ENCODE data around the gene SCYGR2.

Gene SCYGR2

DNA sequence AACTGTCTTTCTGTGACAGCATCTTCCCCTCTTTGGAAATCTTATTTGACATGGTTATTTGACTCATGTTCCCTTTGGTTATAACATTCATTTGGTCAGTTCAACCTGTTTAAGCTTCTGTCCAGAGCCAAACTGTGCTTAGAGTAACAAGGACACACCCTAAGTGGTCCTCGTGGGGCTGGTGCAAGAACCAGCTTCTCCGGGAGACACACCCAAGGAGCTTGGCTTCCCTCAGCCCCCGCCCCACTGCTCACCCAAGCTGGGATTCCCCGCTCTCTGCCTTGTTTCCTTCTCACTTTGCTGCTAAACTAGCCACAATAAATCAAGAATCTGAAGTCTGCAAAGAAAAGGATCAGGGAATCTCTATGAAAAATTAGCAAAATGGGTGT is 14.6 kb downstream of the SCYGR2 start:
- no peak for DNase-seq (ENCODE audit: low spot score)

DNA sequence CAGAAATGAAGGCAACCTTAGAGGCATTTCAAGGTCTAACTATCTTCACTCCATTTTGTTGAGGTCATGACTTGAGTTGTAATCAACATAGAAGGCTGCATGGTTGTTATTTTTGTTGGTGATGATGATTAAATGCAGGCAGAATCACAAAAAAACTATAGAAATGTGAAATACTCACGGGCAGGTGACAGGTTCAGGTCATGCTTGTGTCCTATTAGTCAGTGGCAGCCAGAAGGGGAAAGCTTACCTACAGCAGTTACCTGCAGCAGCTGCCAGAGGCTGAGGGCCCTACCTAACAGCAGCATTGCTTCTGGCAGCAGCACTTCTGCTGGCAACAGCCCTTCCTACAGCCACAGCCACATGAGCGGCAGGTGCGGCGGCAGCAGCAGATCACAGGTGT is 15.6 kb downstream of the SCYGR2 start:
- no peak for DNase-seq (ENCODE audit: low spot score)

DNA sequence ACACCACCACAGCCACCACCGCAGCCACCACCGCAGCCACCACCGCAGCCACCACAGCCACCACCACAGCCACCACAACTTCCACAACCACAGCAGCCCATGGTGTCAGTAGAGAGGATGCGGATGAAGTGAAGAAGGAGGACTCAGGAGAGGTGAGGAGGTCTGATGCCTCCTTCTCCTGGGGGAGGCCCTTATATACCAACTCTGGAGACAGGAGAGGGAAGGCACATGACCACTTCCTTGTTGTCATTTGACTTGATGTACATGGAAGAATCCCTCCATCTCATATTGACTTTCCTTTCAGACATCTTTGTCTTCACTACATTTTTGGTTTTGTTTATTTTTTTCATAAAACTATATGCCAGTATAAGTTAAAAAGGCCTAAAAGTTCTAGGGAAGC is 16.0 kb downstream of the SCYGR2 start, which contains the start of gene SCYGR3:
TSS of gene SCYGR3 (minus strand) at position 101 of the 400 bp plus-strand sequence. CDS start at position 101, 0 bp downstream.
- no peak for DNase-seq (ENCODE audit: low spot score)

DNA sequence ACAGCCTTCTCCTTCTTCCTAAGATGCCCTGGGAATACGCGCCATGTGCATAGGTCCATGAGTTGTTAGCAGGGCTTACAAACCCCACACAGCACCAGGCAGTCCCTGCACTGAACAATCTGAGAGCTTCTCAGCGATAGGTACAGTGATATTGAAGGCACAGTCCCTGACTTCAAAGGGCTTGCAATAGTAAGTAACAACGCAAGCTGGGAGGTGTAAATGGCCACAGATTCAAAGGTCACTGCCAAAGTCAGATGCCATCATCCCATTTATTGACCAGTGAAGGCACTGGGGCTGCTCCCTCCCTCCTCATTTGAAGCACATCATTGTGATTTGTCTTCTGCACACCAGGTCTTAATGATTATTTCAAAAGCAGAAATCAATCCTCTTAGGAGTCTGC is 16.5 kb downstream of the SCYGR2 start:
- no peak for DNase-seq (ENCODE audit: low spot score)

DNA sequence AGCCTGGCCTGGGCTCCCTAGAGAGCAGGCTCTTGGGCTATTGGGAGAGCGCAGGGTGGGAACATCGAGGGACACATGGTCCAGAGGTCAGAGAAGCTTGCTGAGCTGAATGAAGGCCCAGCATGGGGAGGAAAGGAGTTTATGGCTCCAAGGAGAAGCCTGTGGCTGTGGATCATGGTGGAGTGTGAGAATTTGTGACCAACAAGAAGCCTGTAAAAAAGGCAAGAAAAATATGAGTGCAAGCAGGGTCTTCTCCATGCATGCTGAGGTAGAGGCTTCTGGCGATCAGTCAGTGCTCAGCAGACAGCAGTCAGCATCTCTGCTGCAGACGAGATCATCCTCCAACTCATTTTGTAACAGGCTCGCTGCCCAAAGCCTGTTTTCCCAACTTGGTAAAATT is 17.2 kb downstream of the SCYGR2 start:
- DNase-seq (ENCODE audit: low spot score) = no peak

DNA sequence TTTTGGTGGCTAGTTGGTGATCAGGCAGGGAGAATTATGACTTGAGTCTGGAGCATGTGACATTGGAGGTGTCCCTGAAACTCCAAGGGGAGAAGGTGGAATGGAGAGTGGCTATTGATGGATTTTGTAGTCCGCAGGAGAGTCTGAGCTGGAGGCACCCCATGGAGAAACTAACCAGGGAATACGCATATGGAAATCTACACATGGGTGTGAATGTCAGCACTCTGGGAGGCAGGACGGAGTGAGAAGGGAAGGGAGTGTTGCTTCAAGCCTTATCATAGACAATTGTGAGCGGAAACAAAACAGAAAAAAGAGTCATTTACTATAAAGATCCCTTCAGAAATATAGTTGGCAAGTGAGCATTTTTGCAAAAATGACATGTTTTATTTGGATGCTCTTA is 17.9 kb downstream of the SCYGR2 start:
- no peak for DNase-seq (ENCODE audit: low spot score)

DNA sequence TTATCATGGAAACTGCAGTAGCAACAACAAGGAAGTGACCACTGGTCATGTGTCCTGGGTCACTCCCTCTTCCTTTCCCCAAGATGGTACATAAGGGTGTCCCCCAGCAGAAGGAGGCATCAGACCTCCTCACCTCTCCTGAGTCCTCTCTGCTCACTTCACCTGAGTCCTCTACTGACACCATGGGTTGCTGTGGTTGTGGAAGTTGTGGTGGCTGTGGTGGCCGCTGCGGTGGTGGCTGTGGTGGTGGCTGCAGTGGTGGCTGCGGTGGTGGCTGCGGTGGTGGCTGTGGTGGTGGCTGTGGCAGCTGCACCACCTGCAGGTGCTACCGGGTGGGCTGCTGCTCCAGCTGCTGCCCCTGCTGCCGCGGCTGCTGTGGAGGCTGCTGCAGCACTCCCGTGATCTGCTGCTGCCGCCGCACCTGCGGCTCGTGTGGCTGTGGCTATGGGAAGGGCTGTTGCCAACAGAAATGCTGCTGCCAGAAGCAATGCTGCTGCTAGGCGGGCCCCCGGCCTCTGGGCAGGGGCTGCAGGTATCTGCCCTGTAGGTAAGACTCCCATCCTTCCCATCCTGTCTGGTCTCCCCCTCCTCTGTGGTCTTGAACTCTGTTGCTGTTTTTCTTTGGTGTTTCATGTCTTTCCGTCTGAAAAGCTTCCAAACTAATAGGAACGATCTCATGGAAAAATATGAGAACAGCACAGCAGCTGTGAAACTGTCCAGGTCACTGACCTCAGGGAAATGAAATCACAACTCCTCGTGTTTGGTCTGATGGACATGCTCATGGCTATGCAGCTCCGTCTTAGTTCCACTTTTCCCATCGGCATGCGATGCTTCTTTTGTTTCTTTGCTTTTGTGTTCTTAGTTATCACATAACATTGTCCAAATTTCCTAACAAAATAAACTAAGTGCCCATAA is 18.9 kb downstream of the SCYGR2 start, which contains the start of gene SCYGR4:
TSS of gene SCYGR4 (plus strand) at position 183 of the 915 bp plus-strand sequence. CDS start at position 183, 0 bp downstream.
- DNase-seq (ENCODE audit: low spot score) = no peak

DNA sequence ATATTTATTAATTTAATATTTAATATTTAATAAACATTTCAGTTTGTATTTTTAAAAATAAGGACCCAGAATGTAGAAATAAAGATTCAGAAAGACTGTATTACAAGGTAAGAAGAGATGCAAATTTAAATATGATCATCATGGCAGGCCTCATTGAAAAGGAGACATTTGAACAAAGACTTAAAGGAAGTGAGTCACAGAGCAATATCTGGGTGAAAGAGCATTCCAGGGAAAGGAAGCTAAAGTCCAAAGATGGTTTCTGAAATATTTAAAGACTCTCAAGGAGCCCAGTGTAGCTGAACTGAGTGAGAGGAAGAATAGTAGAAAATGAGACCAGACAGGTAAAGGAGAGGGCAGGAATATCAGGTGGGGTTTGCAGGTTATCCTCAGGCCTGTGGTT is 24.5 kb downstream of the SCYGR2 start:
- peak; percentile 56 for DNase-seq (ENCODE audit: low spot score)

DNA sequence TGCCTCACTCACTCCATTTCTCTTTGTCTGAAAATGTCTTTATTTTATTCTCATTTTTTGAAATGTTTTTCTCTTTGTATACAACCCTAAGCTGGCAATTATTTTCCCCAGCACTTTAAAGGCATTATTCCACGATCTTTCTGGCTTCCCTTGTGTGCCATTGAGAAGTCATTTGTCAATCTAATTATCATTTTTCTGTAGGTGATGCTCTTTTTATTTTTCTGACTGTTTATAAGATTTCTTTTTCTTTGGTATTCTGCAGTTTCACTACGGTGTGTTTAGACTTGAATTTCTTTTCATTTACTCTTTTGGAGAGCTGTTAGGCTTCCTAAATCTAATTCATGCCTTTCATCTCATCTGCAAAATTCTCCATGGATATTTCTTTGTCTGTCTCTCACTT is 26.7 kb downstream of the SCYGR2 start:
- DNase-seq (ENCODE audit: low spot score) = no peak

DNA sequence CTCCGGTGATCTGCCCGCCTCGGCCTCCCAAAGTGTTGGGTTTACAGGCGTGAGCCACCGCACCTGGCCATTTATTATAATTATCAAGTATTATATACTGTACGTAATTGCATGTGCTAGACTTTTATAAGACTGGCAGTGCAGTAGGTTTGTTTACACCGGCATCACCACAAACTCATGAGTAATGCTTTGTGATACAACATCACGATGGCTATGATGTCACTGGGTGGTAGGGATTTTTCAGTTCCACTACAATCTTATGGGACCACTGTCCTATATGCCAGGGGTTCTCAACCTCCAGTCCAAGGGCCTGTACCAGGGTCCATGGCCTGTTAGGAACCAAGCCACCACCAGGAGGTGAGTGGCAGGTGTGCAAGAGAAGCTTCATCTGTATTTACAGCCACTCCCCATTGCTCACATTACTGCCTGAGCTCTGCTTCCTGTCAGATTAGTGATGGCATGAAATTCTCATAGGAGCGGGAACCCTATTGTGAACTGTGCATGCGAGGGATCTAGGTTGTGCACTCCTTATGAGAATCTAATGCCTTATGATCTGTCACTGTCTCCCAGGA is 28.0 kb downstream of the SCYGR2 start:
- no peak for DNase-seq (ENCODE audit: low spot score)

DNA sequence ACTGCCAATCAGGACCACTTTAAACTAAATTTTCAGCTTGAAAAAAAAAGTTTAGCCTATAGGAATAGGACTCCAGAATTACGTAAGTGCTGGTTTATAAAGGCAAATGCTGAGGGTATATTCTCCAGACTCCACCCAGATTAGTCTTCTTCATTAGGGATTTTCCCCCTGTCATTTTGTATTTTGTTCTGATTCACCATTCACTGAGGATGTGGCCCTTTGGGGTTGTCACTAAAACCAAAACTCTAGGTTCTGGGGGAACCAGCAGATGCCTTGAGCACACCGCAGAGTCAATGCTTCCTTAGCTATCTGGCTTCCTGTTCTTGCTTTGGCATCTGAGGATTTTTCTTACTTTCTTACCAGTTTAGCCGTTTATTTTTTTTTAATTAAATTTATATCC is 29.1 kb downstream of the SCYGR2 start:
- no peak for DNase-seq (ENCODE audit: low spot score)

DNA sequence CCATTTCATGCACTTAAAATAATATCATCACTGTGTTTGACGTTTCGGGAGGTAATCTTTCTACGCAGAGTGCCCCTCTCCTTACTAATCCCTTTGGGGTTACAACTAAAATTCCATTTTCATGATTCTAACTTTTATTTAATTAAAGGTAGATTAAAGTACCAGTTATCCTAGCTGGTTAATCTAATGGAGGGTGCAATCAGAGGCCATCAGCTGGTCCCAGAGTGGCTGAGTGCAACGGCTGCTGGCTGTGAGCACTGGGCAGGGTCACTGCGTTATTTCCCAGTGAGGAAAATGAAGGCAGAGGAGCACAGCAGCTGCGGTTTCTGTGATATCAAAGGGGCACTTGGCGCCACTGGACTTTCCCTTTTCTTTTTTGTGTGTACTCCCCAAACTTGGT is 30.7 kb downstream of the SCYGR2 start:
- DNase-seq (ENCODE audit: low spot score) = no peak

DNA sequence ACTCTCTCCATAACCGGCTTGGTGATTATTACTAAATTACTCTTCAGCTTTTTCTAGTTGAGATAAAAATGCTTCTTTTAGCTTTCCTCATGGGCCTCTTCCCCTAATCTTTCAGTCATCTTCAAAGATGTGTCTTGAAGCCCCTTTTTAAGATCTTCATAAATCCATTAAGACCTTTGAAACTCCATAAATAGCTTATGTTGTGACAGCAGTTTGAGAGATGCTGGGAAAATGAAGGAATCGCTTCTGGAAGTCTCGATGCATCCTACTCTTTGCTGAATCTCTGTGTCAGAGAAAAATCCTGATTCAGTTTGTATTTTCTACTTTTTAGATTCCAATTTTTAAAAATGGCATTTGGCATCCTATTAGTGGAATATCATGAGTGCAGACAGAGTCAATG is 31.6 kb downstream of the SCYGR2 start:
- no peak for DNase-seq (ENCODE audit: low spot score)

DNA sequence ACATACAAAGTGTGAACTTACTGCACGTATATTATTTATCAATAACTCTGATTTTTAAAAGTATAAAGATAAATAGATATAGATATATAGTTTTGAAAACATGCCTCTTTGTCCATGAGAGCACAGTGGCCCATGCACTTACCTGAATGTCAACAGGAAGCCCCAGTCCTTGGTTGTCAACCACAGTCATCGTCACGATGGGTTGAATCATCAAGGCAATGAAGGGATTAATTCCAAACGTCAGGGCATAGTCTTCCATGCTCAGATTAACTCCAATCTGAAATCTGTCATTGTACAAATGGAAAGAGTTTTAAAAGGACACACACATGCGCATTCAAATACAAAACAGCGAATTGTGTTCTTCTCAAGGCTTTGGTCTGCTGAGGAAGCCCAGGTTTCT is 34.1 kb downstream of the SCYGR2 start:
- no peak for DNase-seq (ENCODE audit: low spot score)

DNA sequence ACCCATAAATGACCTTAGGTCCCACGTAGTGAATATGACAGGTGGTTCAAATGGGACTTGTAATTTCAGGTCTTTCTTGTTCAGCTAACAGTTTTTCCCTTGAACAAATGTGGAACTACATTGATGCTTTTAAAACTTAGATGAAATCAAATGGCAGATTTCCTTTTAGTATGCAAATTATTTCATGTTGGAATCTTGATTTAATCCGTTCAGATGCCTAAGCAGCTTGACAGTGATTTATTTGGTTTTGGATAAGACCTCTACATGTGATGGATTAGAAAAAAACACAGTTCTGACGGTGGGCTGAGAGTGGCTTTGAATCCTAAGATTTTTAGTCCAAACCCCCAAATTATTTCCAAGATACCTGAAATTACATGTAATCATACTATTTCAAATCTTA is 35.5 kb downstream of the SCYGR2 start:
- no peak for DNase-seq (ENCODE audit: low spot score)

DNA sequence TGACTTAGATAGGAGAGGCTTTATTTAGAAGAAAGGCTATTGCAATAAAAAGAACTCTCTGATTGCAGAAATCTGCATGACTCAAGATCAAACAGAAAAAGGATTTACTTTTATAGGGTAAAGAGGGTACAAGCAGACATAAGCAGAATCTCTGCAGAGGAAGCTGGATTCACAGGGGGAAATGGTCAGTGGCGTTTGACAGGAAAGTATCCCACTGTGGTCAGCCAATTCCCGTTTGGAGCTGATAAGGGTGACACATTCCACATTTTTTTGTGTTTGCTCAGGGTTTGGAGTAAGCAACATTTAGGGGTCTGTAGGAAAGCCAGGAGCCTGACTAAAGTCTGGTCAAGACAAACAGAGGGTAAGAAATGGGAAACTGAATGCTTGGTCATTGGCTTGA is 44.0 kb downstream of the SCYGR2 start:
- DNase-seq (ENCODE audit: low spot score) = no peak

DNA sequence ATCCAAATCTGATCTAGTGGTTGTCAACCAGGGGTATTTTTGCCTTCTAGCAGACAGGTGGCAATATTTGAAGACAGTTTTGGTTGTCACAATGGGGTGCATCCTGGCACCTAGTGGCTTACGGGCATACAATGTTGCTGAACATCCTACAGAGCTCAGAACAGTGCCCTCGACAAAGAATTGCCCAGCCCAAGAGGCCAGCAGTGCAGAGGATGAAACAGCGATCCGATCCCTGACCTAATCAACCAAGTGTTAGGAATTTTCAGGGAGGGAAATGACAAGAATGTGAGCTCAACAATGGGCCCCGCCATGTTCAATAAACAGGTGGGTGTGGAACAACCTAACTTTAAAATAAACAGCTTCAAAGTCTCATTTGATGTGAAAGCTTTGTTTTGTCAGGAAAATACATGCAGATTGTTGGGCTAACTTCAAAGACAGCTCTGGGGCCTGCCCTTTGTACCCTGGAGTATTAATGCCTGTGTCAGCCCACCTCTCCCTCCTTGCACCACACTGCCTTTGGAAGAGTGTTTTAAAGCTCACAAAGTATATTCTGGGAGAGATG is 45.4 kb downstream of the SCYGR2 start:
- no peak for DNase-seq (ENCODE audit: low spot score)

All from GM03348 (cell line).